Type B pancreatic cell (in vitro differentiated cells): ENCODE measurements around the gene TDRD6. TPM values are rescaled to one million over a fixed set of nuclear protein-coding genes. Genes with fewer than 3 reads are reported as not detected.

Experiments
- DNase-seq: peaks from one replicate; pipeline ENCODE4 v3.0.0; 2021; ENCODE audit warnings: mixed read lengths; ENCODE audit not compliant: unreplicated experiment; ENCODE audit errors: extremely low spot score
- H3K27ac Mint-ChIP-seq: 2 replicates; pipeline ENCODE4 v1.8.0; 2021; ENCODE audit warnings: mild to moderate bottlenecking, mixed read lengths
- H3K27me3 Mint-ChIP-seq: 2 replicates; pipeline ENCODE4 v1.8.0; 2021; ENCODE audit warnings: mixed read lengths
- H3K36me3 Mint-ChIP-seq: 2 replicates; pipeline ENCODE4 v1.8.0; 2021; ENCODE audit warnings: mixed read lengths
- H3K4me1 Mint-ChIP-seq: one replicate; pipeline ENCODE4 v1.8.0; 2021; ENCODE audit warnings: mixed read lengths; ENCODE audit not compliant: unreplicated experiment
- H3K4me3 Mint-ChIP-seq: 2 replicates; pipeline ENCODE4 v1.8.0; 2021; ENCODE audit warnings: mild to moderate bottlenecking, mixed read lengths
- H3K9me3 Mint-ChIP-seq: 2 replicates; pipeline ENCODE4 v1.8.0; 2021; ENCODE audit warnings: mixed read lengths
- CTCF ChIP-seq: fragments of 200-600 bp; sonication (generic); conservative IDR thresholded peaks from 2 replicates; pipeline ENCODE4 v1.5.0; 2021; ENCODE audit warnings: antibody characterized with exemption, mild to moderate bottlenecking
- total RNA-seq: library from RNA; stranded (reverse); gene quantifications from 2 replicates; pipeline ENCODE4 v1.2.1, GENCODE V29; 2021; ENCODE audit warnings: low replicate concordance

The TDRD6 gene
- total RNA-seq, 1 donor from 2014 or later = 0.19 TPM

- Mint-ChIP-seq H3K36me3 (peaks cover 8% of the 10 kb centered on the region), H3K4me3 (no peak overlapping the region), H3K9me3 (no peaks in the 10 kb centered on the region), H3K27me3 (peaks cover 6% of the 10 kb centered on the region), H3K27ac (no peak overlapping the region), H3K4me1 (peaks cover 26% of the 10 kb centered on the region)
- DNase-seq = no peak
- TF ChIP-seq CTCF = no peak
These were observed 38.7 kb upstream of the TDRD6 start for GRCh38 chr6:46648869-46649492.

GRCh38 chr6:46651006-46651405 is 36.7 kb upstream of the TDRD6 start:
- no peak for TF ChIP-seq CTCF
- Mint-ChIP-seq H3K36me3 (peaks cover 8% of the 10 kb centered on the region), H3K9me3 (no peaks in the 10 kb centered on the region), H3K4me1 (peaks cover 26% of the 10 kb centered on the region), H3K27me3 (peaks cover 15% of the 10 kb centered on the region), H3K27ac (no peak overlapping the region), H3K4me3 (peak overlapping the region; percentile 95)
- DNase-seq = no peak

- H3K27me3 Mint-ChIP-seq = peaks cover 15% of the 10 kb centered on the region
- H3K4me1 Mint-ChIP-seq = peaks cover 26% of the 10 kb centered on the region
- TF ChIP-seq CTCF = no peak
- H3K36me3 Mint-ChIP-seq = peaks cover 8% of the 10 kb centered on the region
- H3K9me3 Mint-ChIP-seq = no peaks in the 10 kb centered on the region
- DNase-seq = no peak
- peak overlapping the region; percentile 91 for H3K27ac Mint-ChIP-seq
- H3K4me3 Mint-ChIP-seq = peak overlapping the region; percentile 95
These were observed 35.9 kb upstream of the TDRD6 start for GRCh38 chr6:46651816-46652215.

GRCh38 chr6:46652232-46652602 is 35.5 kb upstream of the TDRD6 start:
- H3K4me1 Mint-ChIP-seq = peaks cover 26% of the 10 kb centered on the region
- peak overlapping the region; percentile 95 for H3K4me3 Mint-ChIP-seq
- no peaks in the 10 kb centered on the region for H3K9me3 Mint-ChIP-seq
- H3K27me3 Mint-ChIP-seq = peaks cover 15% of the 10 kb centered on the region
- DNase-seq = no peak
- TF ChIP-seq CTCF = no peak
- H3K36me3 Mint-ChIP-seq = peaks cover 8% of the 10 kb centered on the region
- peak overlapping the region; percentile 91 for H3K27ac Mint-ChIP-seq

GRCh38 chr6:46652603-46653438 is 34.9 kb upstream of the TDRD6 start, which contains the start of the genes CYP39A1 and SLC25A27:
Gene CYP39A1 (minus strand): TSS chr6:46652818. CDS start chr6:46652582, 236 bp downstream.
Gene SLC25A27 (plus strand): TSS chr6:46652975. CDS start chr6:46653193, 218 bp downstream.
- peaks cover 26% of the 10 kb centered on the region for H3K4me1 Mint-ChIP-seq
- TF ChIP-seq CTCF = no peak
- H3K4me3 Mint-ChIP-seq = peak within 1 kb of the TSS; percentile 95
- H3K36me3 Mint-ChIP-seq = peaks cover 8% of the 10 kb centered on the region
- H3K9me3 Mint-ChIP-seq = no peaks in the 10 kb centered on the region
- peaks cover 15% of the 10 kb centered on the region for H3K27me3 Mint-ChIP-seq
- DNase-seq = peak; percentile 95
- H3K27ac Mint-ChIP-seq = peak within 1 kb of the TSS; percentile 91
